HG03354 (cell line): ENCODE measurements around the gene MEA1.

ENCODE experiments used
- ATAC-seq: cut with Tn5 transposase; IDR thresholded peaks from one replicate; pipeline ENCODE4 v1.9.1; 2021; ENCODE audit warnings: mild to moderate bottlenecking; ENCODE audit not compliant: unreplicated experiment, poor library complexity, severe bottlenecking

Gene MEA1

GRCh38 chr6:42978839-42979522, 34.8 kb downstream of the MEA1 start, which contains the start of gene PEX6:
Gene PEX6, minus strand, starts transcription at chr6:42979181. Its CDS starts 31 bp downstream, at chr6:42979150.
- peak; percentile 97 for ATAC-seq

- ATAC-seq, result peak; percentile 34
Measured at GRCh38 chr6:42978487-42978838, 35.3 kb downstream of the MEA1 start.

- no peak for ATAC-seq
Measured at GRCh38 chr6:42974919-42975505, 38.7 kb downstream of the MEA1 start.

GRCh38 chr6:42973926-42974325, 39.8 kb downstream of the MEA1 start:
- ATAC-seq, result no peak

GRCh38 chr6:42971746-42972327, 41.9 kb downstream of the MEA1 start:
- ATAC-seq, result no peak

GRCh38 chr6:42970871-42971612, 42.7 kb downstream of the MEA1 start:
- no peak for ATAC-seq

- no peak for ATAC-seq
Measured at GRCh38 chr6:42969934-42970333, 43.8 kb downstream of the MEA1 start.

GRCh38 chr6:42969431-42969830, 44.3 kb downstream of the MEA1 start:
- no peak for ATAC-seq

GRCh38 chr6:42968783-42969182, 45.0 kb downstream of the MEA1 start:
- ATAC-seq, result no peak

GRCh38 chr6:42968126-42968701, 45.5 kb downstream of the MEA1 start:
- no peak for ATAC-seq

GRCh38 chr6:42967228-42967627, 46.5 kb downstream of the MEA1 start:
- ATAC-seq, result no peak

- no peak for ATAC-seq
Measured at GRCh38 chr6:42966571-42966970, 47.2 kb downstream of the MEA1 start.

- no peak for ATAC-seq
Measured at GRCh38 chr6:42963855-42964605, 49.7 kb downstream of the MEA1 start.

GRCh38 chr6:42963179-42963854, 50.4 kb downstream of the MEA1 start:
- no peak for ATAC-seq

- ATAC-seq, result no peak
Measured at GRCh38 chr6:42962502-42963178, 51.1 kb downstream of the MEA1 start.

GRCh38 chr6:42962096-42962495, 51.6 kb downstream of the MEA1 start:
- ATAC-seq, result no peak
